ENCODE results near the gene WDR53.

The WDR53 gene

GRCh38 chr3:196569003-196569516 is 706 bp upstream of the WDR53 start:
- no peak for TF ChIP-seq CTCF (IDR thresholded peaks at IDR 0.05)
- peak in 1 of 2 donors; percentile 28 for DNase-seq
- Histone ChIP-seq H3K36me3 (peaks cover 0 to 5% (median 0%) of the 10 kb centered on the region in 3 donors), H3K4me1 (peaks cover 0 to 31% (median 24%) of the 10 kb centered on the region in 4 donors), H3K27ac (peak overlapping the region; percentile 82 to 93), H3K9me3 (no peaks in the 10 kb centered on the region), H3K4me3 (peak overlapping the region; percentile 92 to 94), H3K27me3 (no peaks in the 10 kb centered on the region)
- intact Hi-C loops (cut with DNase I; ENCODE audit: low total_unique reads) = no loop called here

GRCh38 chr3:196563721-196564225 is 4.6 kb downstream of the WDR53 start:
- no peaks in the 10 kb centered on the region for H3K9me3 ChIP-seq
- H3K4me3 ChIP-seq = no peak overlapping the region
- no peaks in the 10 kb centered on the region for H3K27me3 ChIP-seq
- H3K4me1 ChIP-seq = peaks cover 0 to 15% (median 11%) of the 10 kb centered on the region in 4 donors
- no peak for TF ChIP-seq CTCF (IDR thresholded peaks at IDR 0.05)
- H3K36me3 ChIP-seq = peaks cover 11 to 29% (median 18%) of the 10 kb centered on the region in 3 donors
- intact Hi-C loops (cut with DNase I; ENCODE audit: low total_unique reads) = no loop called here
- DNase-seq = no peak
- H3K27ac ChIP-seq = no peak overlapping the region

- H3K4me3 ChIP-seq = no peak overlapping the region
- DNase-seq = no peak
- no peaks in the 10 kb centered on the region for H3K4me1 ChIP-seq
- H3K36me3 ChIP-seq = peaks cover 14 to 28% (median 21%) of the 10 kb centered on the region in 3 donors
- no peak for TF ChIP-seq CTCF (IDR thresholded peaks at IDR 0.05)
- H3K27me3 ChIP-seq = no peaks in the 10 kb centered on the region
- H3K27ac ChIP-seq = no peak overlapping the region
- no peaks in the 10 kb centered on the region for H3K9me3 ChIP-seq
- intact Hi-C loops (cut with DNase I; ENCODE audit: low total_unique reads) = no loop called here
Observed at GRCh38 chr3:196559826-196560225, 8.5 kb downstream of the WDR53 start.

- no peak for TF ChIP-seq CTCF (IDR thresholded peaks at IDR 0.05)
- no peaks in the 10 kb centered on the region for H3K9me3 ChIP-seq
- no peaks in the 10 kb centered on the region for H3K27me3 ChIP-seq
- DNase-seq = no peak
- H3K4me1 ChIP-seq = no peaks in the 10 kb centered on the region
- H3K4me3 ChIP-seq = no peak overlapping the region
- no peak overlapping the region for H3K27ac ChIP-seq
- H3K36me3 ChIP-seq = peaks cover 14 to 42% (median 26%) of the 10 kb centered on the region in 3 donors
- intact Hi-C loops (cut with DNase I; ENCODE audit: low total_unique reads) = no loop called here
Observed at GRCh38 chr3:196558476-196558875, 9.9 kb downstream of the WDR53 start.

GRCh38 chr3:196557236-196557635 is 11.1 kb downstream of the WDR53 start:
- intact Hi-C loops (cut with DNase I; ENCODE audit: low total_unique reads) = no loop called here
- Histone ChIP-seq H3K27me3 (no peaks in the 10 kb centered on the region), H3K4me3 (no peak overlapping the region), H3K36me3 (peaks cover 14 to 50% (median 28%) of the 10 kb centered on the region in 3 donors), H3K9me3 (no peaks in the 10 kb centered on the region), H3K4me1 (no peaks in the 10 kb centered on the region), H3K27ac (no peak overlapping the region)
- no peak for DNase-seq
- no peak for TF ChIP-seq CTCF (IDR thresholded peaks at IDR 0.05)

Measured in tibial artery (tissue), 4 donors.